ENCODE results near the gene TECPR1.

GRCh38 chr7:98238076-98238475 is 14.0 kb downstream of the TECPR1 start:
- no peak for TF ChIP-seq POLR2A (IDR thresholded peaks at IDR 0.05)
- no peak for TF ChIP-seq CTCF (IDR thresholded peaks at IDR 0.05)
